ENCODE data around the gene RABEP2. TPM values are rescaled to one million over a fixed set of nuclear protein-coding genes. Genes with fewer than 3 reads are reported as not detected.

Gene RABEP2
- total RNA-seq, 1 experiment from 2014 or later: 40.2 TPM

- DNase-seq: no peak
- POLR2A ChIA-PET (ENCODE audit: unreplicated experiment): no interaction called here
- no peaks in the 10 kb centered on the region for H3F3A ChIP-seq (ENCODE audit: low read length, unreplicated experiment)
- no TSS peak for BruUV-seq (replicated peaks)
- no peak overlapping the region for H3K9ac ChIP-seq (ENCODE audit: low read length)
- no peaks in the 10 kb centered on the region for H3K9me3 ChIP-seq (ENCODE audit: low read length)
- H3K9me2 ChIP-seq (replicated peaks; ENCODE audit: low read length): no peaks in the 10 kb centered on the region
- H2AFZ ChIP-seq (ENCODE audit: low read length): no peak overlapping the region
- no peak for ATAC-seq
- no peaks in the 10 kb centered on the region for H3K4me1 ChIP-seq (ENCODE audit: insufficient read depth, low read length)
- no peak overlapping the region for H3K4me3 ChIP-seq (ENCODE audit: low read length)
- no peaks in the 10 kb centered on the region for H3K79me2 ChIP-seq (ENCODE audit: low read length)
- no peaks in the 10 kb centered on the region for H3K27me3 ChIP-seq (ENCODE audit: low read length)
- intact Hi-C loops (cut with micrococcal nuclease): no loop called here
- H4K20me1 ChIP-seq (ENCODE audit: low read length): no peaks in the 10 kb centered on the region
- no peaks in the 10 kb centered on the region for H3K36me3 ChIP-seq (ENCODE audit: low read depth, low read length)
- no peak overlapping the region for H3K4me2 ChIP-seq (ENCODE audit: low read length)
- no peak for TF ChIP-seq EZH2 (IDR thresholded peaks at IDR 0.05; ENCODE audit: low read length, unreplicated experiment)
- TF ChIP-seq EZH2phosphoT487 (IDR thresholded peaks at IDR 0.05; ENCODE audit: borderline replicate concordance, low read length): no peak
- TF ChIP-seq CTCF (conservative IDR thresholded peaks at IDR 0.05; ENCODE audit: low read depth, low read length): no peak
- no peak overlapping the region for H3K27ac ChIP-seq (ENCODE audit: low read length)
- CTCF ChIA-PET: no interaction called here
Observed at GRCh38 chr16:28904363-28904762, 20.7 kb downstream of the RABEP2 start.

- Histone ChIP-seq H3K4me3 (ENCODE audit: low read length) (no peak overlapping the region), H3K9me2 (replicated peaks; ENCODE audit: low read length) (no peaks in the 10 kb centered on the region), H3K36me3 (ENCODE audit: low read depth, low read length) (no peaks in the 10 kb centered on the region), H2AFZ (ENCODE audit: low read length) (no peak overlapping the region), H3K4me1 (ENCODE audit: insufficient read depth, low read length) (no peaks in the 10 kb centered on the region), H3F3A (ENCODE audit: low read length, unreplicated experiment) (no peaks in the 10 kb centered on the region), H3K27me3 (ENCODE audit: low read length) (no peaks in the 10 kb centered on the region), H3K9me3 (ENCODE audit: low read length) (no peaks in the 10 kb centered on the region), H3K79me2 (ENCODE audit: low read length) (no peaks in the 10 kb centered on the region), H3K27ac (ENCODE audit: low read length) (no peak overlapping the region), H3K9ac (ENCODE audit: low read length) (no peak overlapping the region), H4K20me1 (ENCODE audit: low read length) (no peaks in the 10 kb centered on the region), H3K4me2 (ENCODE audit: low read length) (no peak overlapping the region)
- ChIA-PET CTCF (interaction anchor here (0.5 kb wide), 1 partner anchor 20 kb away, joined by 5 read pairs; no protein-coding TSS in a partner anchor), POLR2A (ENCODE audit: unreplicated experiment) (no interaction called here)
- DNase-seq (no peak), ATAC-seq (no peak)
- intact Hi-C loops (cut with micrococcal nuclease): no loop called here
- BruUV-seq (replicated peaks): no TSS peak
- TF ChIP-seq EZH2 (IDR thresholded peaks at IDR 0.05; ENCODE audit: low read length, unreplicated experiment) (no peak), EZH2phosphoT487 (IDR thresholded peaks at IDR 0.05; ENCODE audit: borderline replicate concordance, low read length) (no peak), CTCF (conservative IDR thresholded peaks at IDR 0.05; ENCODE audit: low read depth, low read length) (no peak)
Observed at GRCh38 chr16:28903344-28904042, 21.5 kb downstream of the RABEP2 start.

- ATAC-seq: no peak
- CTCF ChIA-PET: interaction anchor here (0.5 kb wide), 1 partner anchor 20 kb away, joined by 5 read pairs; no protein-coding TSS in a partner anchor
Observed at GRCh38 chr16:28902909-28903308, 22.1 kb downstream of the RABEP2 start.

More at GRCh38 chr16:28902909-28903308, 22.1 kb downstream of the RABEP2 start:
- Histone ChIP-seq H2AFZ (ENCODE audit: low read length) (no peak overlapping the region), H3K4me1 (ENCODE audit: insufficient read depth, low read length) (no peaks in the 10 kb centered on the region), H3K36me3 (ENCODE audit: low read depth, low read length) (no peaks in the 10 kb centered on the region), H3F3A (ENCODE audit: low read length, unreplicated experiment) (no peaks in the 10 kb centered on the region), H3K4me3 (ENCODE audit: low read length) (no peak overlapping the region), H3K9ac (ENCODE audit: low read length) (no peak overlapping the region), H3K79me2 (ENCODE audit: low read length) (no peaks in the 10 kb centered on the region), H3K9me3 (ENCODE audit: low read length) (no peaks in the 10 kb centered on the region), H3K27me3 (ENCODE audit: low read length) (no peaks in the 10 kb centered on the region), H4K20me1 (ENCODE audit: low read length) (no peaks in the 10 kb centered on the region), H3K4me2 (ENCODE audit: low read length) (no peak overlapping the region), H3K9me2 (replicated peaks; ENCODE audit: low read length) (no peaks in the 10 kb centered on the region), H3K27ac (ENCODE audit: low read length) (no peak overlapping the region)
- no peak for TF ChIP-seq EZH2phosphoT487 (IDR thresholded peaks at IDR 0.05; ENCODE audit: borderline replicate concordance, low read length)
- no peak for TF ChIP-seq EZH2 (IDR thresholded peaks at IDR 0.05; ENCODE audit: low read length, unreplicated experiment)
- no peak for TF ChIP-seq CTCF (conservative IDR thresholded peaks at IDR 0.05; ENCODE audit: low read depth, low read length)
- POLR2A ChIA-PET (ENCODE audit: unreplicated experiment): no interaction called here
- no TSS peak for BruUV-seq (replicated peaks)
- intact Hi-C loops (cut with micrococcal nuclease): no loop called here
- DNase-seq: no peak

All from PC-3 (cell line).